GM12891 (cell line): ENCODE data around the gene CAPN10. TPM values are rescaled to one million over a fixed set of nuclear protein-coding genes. Genes with fewer than 3 reads are reported as not detected.
"Not testable (repeated sequence)": the region's sequence is repeated elsewhere in the genome, so short reads cannot be mapped to it uniquely, and the experiment has no call there.

Experiments used
- DNase-seq: peaks from one replicate; pipeline ENCODE4 v3.0.0; 2011; ENCODE audit warnings: low spot score; ENCODE audit not compliant: insufficient read length
- FAIRE-seq: peaks from 2 replicates; lab custom pipeline; 2011; peaks lifted over from hg19 to GRCh38; lab: Jason Lieb, UNC
- PAX5 ChIP-seq: IDR thresholded peaks from 2 replicates; pipeline ENCODE4 v1.6.1; 2011; ENCODE audit warnings: low read length, moderate library complexity, mild to moderate bottlenecking; ENCODE audit not compliant: insufficient read depth, severe bottlenecking
- POLR2A ChIP-seq: IDR thresholded peaks from 2 replicates; pipeline ENCODE4 v1.6.1; 2011; ENCODE audit warnings: low read depth, low read length, control low read depth
- POLR2AphosphoS5 ChIP-seq: IDR thresholded peaks from 2 replicates; pipeline ENCODE4 v1.6.1; 2011; ENCODE audit warnings: low read depth, low read length, control low read depth
- POU2F2 ChIP-seq: IDR thresholded peaks from 2 replicates; pipeline ENCODE4 v1.6.1; 2011; ENCODE audit warnings: low read depth, mild to moderate bottlenecking, control low read depth, low read length, moderate library complexity
- SPI1 ChIP-seq: IDR thresholded peaks from 2 replicates; pipeline ENCODE4 v1.6.1; 2011; ENCODE audit warnings: low read depth, low read length, control low read depth
- TAF1 ChIP-seq: IDR thresholded peaks from 2 replicates; pipeline ENCODE4 v1.6.1; 2011; ENCODE audit warnings: low read depth, low read length, control low read depth
- polyA plus RNA-seq: library from polyadenylated mRNA; unstranded; fragments of >200 nt; gene quantifications from one replicate; pipeline ENCODE4 v1.2.1, GENCODE V29; 2012; ENCODE audit warnings: low read depth, missing spikeins, inconsistent platforms; ENCODE audit not compliant: missing spikeins

The CAPN10 gene, protein sequence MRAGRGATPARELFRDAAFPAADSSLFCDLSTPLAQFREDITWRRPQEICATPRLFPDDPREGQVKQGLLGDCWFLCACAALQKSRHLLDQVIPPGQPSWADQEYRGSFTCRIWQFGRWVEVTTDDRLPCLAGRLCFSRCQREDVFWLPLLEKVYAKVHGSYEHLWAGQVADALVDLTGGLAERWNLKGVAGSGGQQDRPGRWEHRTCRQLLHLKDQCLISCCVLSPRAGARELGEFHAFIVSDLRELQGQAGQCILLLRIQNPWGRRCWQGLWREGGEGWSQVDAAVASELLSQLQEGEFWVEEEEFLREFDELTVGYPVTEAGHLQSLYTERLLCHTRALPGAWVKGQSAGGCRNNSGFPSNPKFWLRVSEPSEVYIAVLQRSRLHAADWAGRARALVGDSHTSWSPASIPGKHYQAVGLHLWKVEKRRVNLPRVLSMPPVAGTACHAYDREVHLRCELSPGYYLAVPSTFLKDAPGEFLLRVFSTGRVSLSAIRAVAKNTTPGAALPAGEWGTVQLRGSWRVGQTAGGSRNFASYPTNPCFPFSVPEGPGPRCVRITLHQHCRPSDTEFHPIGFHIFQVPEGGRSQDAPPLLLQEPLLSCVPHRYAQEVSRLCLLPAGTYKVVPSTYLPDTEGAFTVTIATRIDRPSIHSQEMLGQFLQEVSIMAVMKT
- polyA plus RNA-seq, result 15.6 TPM

DNA sequence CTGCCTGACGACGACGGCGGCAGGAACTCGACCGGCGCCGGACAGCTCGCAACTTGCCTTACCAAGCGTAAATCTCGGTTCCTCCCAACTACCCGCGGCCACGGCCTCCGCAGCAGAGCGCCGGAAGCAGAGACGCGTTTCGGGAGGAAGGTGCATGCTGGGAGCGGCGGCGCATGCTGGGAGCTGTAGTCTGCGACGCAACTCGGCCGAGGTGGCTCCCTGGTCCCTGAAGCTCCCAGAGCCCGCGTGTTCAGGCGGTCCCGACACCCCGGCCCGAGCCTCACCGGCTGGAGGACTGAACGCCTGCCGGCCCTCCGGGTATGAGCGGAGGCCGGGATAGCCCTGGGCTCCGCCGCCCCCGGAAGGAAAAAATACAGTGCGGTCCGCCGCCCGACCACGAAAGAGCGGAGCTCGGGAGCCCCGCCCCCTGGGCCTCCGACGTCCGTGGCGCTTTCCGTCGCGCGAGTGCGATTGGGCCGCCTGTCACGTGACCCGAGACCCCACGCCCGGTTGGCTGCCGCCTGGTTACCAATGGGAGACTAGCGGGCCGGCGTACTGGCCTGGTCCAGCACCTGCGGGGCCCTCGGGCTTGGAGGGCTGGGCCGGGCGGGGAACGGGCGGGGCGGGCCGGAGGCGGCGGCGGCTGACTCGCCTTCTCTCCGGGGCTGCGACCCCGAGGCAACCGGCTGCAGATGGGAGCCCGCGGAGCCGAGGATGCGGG lies at the start of gene CAPN10:
TSS of gene CAPN10 (plus strand) at position 537 of the 721 bp plus-strand sequence. CDS start at position 715, 178 bp downstream.
- TF ChIP-seq POU2F2 (peak; percentile 87), PAX5 (peak; percentile 51), SPI1 (peak; percentile 87), POLR2A (peak; percentile 91), POLR2AphosphoS5 (peak; percentile 93), TAF1 (peak; percentile 85)
- DNase-seq (peak; percentile 97), FAIRE-seq (peak; percentile 99)

DNA sequence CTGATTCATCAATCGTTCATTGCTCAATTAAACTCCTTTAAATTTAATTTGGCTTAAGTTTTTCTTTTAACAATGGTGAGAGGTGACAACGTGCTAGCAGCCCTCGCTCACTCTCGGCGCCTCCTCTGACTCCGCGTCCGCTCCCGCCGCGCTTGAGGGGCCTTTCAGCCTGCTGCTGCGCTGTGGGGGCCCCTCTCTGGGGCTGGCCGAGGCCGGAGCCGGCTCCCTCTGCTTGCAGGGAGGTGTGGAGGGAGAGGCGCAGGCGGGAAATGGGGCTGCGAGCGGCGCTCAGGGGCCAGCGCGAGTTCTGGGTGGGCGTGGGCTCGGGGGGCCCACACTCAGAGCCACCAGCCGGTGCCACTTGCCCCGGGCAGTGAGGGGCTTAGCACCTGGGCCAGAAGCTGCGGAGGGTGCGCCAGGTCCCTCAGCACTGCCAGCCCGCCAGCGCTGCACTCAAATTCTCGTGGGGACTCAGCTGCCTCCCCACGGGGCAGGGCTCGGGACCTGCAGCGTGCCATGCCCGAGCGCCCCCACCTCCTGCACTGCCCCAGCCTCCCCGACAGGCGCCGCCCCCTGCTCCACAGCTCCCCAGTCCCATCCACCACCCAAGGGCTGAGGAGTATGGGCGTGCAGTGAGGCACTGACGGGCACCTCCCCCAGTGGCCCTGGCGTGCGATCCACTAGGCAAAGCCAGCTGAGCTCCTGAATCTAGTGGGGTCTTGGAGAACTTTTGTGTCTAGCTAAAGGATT lies 48.3 kb upstream of the CAPN10 start:
- TF ChIP-seq POLR2A (no peak), SPI1 (no peak), POLR2AphosphoS5 (no peak), PAX5 (no peak), TAF1 (no peak), POU2F2 (no peak)
- DNase-seq (no peak), FAIRE-seq (no peak)

DNA sequence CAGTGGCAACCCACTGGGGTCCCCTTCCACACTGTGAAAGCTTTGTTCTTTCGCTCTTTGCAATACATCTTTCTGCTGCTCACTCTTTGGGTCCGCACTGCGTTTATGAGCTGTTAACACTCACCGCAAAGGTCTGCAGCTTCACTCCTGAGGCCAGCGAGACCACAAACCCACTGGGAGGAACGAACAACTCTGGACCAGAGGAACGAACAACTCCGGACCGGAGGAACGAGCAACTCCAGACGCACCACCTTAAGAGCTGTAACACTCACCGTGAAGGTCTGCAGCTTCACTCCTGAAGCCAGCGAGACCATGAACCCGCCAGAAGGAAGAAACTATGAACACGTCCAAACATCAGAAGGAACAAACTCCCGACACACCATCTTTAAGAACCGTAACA lies 47.4 kb upstream of the CAPN10 start:
- FAIRE-seq, result not testable (repeated sequence)

DNA sequence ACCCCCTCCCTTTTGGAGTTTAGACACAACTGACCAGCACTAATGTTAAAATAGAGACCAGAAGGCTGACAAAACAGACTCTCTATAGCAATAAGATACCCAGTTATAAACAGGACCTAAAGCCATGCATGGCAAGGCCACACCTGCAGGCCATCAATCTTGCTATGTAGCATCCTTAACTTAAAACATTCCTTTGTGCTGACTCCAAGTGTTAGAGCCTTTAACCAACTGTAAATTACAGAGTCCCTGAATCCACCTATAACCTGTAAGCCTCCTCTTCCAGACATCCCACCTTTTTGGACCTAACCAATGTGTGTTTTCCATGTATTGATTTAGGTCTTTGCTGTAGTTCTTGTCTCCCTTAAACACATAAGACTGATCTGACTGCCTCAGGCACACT lies 46.6 kb upstream of the CAPN10 start:
- DNase-seq (no peak), FAIRE-seq (no peak)
- TF ChIP-seq POLR2AphosphoS5 (no peak), POU2F2 (no peak), TAF1 (no peak), PAX5 (no peak), POLR2A (no peak), SPI1 (no peak)

More for the DNA sequence above, 47.4 kb upstream of the CAPN10 start:
- not testable (repeated sequence) for DNase-seq

DNA sequence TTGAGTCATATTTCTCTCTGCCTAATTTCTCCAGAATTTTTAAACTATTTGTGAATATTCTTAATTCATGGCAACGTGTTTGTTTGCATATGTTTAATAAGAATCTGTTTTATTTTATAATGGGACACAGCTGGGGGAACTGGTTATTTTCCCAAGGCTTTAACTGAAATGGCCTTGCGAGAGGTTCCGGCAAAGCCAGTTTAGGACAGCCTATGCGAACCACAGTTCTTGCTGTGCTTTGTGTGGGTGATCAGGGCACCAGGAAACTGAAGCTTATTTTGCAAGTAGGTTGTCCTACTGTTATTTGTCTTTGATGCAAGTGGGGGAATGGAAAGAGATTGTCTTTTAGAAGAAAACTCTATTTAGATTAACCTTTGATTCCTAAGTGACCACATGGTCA lies 35.2 kb upstream of the CAPN10 start:
- TF ChIP-seq SPI1 (no peak), PAX5 (no peak), POU2F2 (no peak), POLR2A (no peak), TAF1 (no peak), POLR2AphosphoS5 (no peak)
- DNase-seq, result no peak
- no peak for FAIRE-seq

- DNase-seq (no peak), FAIRE-seq (peak; percentile 31)
- TF ChIP-seq POLR2AphosphoS5, result no peak
- peak; percentile 37 for TF ChIP-seq PAX5
Observed at GRCh38 chr2:240551811-240552210, 34.7 kb upstream of the CAPN10 start.

DNA sequence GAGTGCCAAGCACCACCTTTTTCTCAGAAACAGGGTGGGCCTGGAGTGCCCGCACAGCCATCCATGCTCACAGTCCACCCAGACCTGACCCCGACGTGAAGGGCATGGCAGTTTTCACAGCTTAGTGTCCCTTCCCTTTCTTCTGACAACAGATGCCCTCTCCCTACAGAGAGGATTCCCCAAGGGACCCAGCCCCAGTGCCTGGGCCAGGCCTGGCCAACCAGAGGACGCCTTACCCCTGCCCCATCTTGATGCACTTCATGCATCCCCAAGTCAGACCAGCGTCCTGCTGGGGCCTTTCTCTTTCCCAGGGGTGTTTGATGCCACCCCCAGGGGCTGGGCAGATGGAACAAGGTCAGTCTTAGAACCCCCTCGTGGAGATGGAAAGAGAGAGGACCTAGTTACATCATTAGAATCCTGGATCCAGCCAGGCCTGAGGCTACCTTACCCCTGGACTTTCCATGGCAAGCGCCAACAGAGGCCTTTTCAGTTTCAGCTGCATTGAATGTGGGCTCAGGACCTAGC lies 32.5 kb upstream of the CAPN10 start:
- FAIRE-seq, result no peak
- TF ChIP-seq POLR2A, result no peak
- no peak for TF ChIP-seq SPI1
- TF ChIP-seq POU2F2, result no peak
- TF ChIP-seq PAX5, result no peak
- no peak for TF ChIP-seq POLR2AphosphoS5
- no peak for TF ChIP-seq TAF1
- no peak for DNase-seq

DNA sequence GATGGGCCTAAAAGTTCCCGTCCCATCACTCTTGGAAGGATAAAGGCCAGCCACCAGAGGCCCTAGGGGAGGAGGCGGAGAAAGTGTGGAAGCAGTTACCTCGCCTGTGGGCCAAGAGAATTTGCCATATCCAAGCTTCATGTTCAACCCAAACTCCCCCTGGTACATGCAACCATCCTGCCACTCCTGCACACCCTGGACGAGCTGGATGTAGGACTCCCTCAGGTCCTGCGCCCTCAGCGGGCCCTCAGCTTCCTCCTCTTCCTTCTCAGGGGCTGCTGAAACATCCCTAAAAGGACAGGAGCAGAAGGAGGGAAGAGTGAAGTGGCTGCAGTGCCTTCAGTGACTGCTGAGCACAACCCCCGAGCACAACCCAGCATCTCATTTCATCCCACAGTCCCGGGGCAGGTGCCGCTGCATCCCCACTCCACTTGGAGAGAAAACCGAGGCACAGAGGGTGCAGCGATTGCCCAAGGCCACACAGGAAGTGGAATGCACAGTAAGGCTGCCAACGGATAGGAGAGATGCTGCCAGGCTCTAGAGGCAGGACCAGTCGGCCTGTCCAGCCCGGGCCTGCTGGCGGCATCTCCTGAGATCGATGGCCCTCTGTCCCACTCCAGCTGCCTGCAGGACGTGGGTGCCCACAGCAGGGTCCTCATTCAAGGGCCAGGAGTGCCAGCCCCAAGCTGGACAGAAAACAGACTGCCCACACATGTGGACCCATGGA lies 31.6 kb upstream of the CAPN10 start:
- FAIRE-seq (no peak), DNase-seq (no peak)
- no peak for TF ChIP-seq PAX5
- no peak for TF ChIP-seq POLR2AphosphoS5
- no peak for TF ChIP-seq TAF1
- TF ChIP-seq SPI1, result no peak
- no peak for TF ChIP-seq POU2F2
- TF ChIP-seq POLR2A, result no peak
